Left colon (tissue), 2 donors: ENCODE results near the gene KITLG. TPM values are rescaled to one million over a fixed set of nuclear protein-coding genes. Genes with fewer than 3 reads are reported as not detected.
"Not testable (repeated sequence)": the region's sequence is repeated elsewhere in the genome, so short reads cannot be mapped to it uniquely, and the experiment has no call there.

ENCODE experiments used
- ATAC-seq: fragments of 200-7000 bp; cut with Tn5 transposase; one replicate; pipeline ENCODE4 v1.9.1; 2020; ENCODE audit warnings: mild to moderate bottlenecking, moderate library complexity
- DNase-seq, 2 donors: peaks; one replicate each; pipeline ENCODE4 v3.0.0-alpha.2; 2020
- intact Hi-C, 2 donors: fragments of 100-400 bp; cut with DNase I in 1 of 2; cut with micrococcal nuclease in 1 of 2; formaldehyde crosslinking; loops; one replicate each; pipeline versions ENCODE4 v1.11.2 to v1.14.0; 2022; cut with DNase I, micrococcal nuclease
- long read RNA-seq: library from polyadenylated mRNA; unstranded; transcript quantifications from one replicate; pipeline ENCODE4 v2.0.0, GENCODE V29; 2021
- total RNA-seq, 2 donors: library from RNA; stranded (reverse); fragmentation: NEBNext Ultra II Directional; extraction: Animal tissue kit (Norgen Biotek cat#: 25700); gene quantifications; one replicate each; pipeline ENCODE4 v1.2.1, GENCODE V29; 2021
- donor health status: DM: no; HTN: no; CAD: no.
- donor health status: DM: yes; HTN: yes; CAD: no.

Gene KITLG, protein sequence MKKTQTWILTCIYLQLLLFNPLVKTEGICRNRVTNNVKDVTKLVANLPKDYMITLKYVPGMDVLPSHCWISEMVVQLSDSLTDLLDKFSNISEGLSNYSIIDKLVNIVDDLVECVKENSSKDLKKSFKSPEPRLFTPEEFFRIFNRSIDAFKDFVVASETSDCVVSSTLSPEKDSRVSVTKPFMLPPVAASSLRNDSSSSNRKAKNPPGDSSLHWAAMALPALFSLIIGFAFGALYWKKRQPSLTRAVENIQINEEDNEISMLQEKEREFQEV
- 10 to 100 TPM; 34.2 to 35.2 TPM for total RNA-seq
- long read RNA-seq, full-length matches to known transcripts, result 5 of 10 reads
- long read RNA-seq, partial matches to known transcripts, result 0 of 10 reads
- long read RNA-seq, other reads (novel, unspliced or antisense), result 5 of 10 reads

DNA sequence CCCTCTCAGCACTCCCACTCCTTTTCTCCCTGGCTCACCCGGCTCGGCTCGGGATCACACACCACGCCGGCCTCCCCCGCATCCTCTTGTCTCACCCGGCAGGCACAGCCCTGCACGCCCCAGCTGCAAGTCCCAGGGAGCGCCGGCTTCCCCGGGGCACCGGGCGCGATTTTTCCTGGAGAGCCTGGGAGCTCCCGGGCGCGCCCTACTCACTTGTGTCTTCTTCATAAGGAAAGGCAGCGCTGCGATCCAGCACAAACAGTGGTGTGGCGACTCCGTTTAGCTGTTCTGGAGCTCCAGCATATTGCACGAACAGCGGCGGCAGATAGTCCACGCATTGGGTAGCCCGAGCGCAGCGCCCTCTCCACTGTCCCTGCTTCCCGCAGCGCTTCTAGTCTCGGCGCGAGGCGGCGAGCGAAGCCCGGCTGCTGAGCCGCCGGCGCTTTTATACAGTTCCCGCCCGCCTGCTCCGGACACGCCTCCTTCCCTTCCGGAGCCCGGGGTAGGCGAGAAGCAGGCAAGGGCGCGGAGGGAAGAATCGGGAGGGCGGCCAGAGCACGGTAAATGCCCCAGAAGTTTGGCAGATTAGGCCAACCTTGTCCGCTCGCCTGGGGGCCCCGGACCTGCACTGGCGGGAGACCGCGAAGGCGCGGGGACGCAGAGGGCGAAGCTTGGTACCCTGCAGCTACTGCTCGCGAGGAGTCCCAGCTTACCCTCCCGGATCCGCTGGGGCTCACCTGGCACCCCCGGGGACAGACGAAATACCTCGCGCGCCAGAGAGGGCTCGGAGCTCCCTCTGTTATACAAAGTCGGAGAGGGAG lies at the start of gene KITLG:
KITLG (minus strand) TSS at position 421 of the 821 bp plus-strand sequence; CDS start at position 228, 193 bp downstream.
- ATAC-seq (peak; percentile 90), DNase-seq (peak; percentile 85 to 89)
- intact Hi-C loops, result loop anchor here in 1 of 2 donors (10.0 kb wide), 1 partner anchor 415 kb away; no protein-coding TSS in a partner anchor

DNA sequence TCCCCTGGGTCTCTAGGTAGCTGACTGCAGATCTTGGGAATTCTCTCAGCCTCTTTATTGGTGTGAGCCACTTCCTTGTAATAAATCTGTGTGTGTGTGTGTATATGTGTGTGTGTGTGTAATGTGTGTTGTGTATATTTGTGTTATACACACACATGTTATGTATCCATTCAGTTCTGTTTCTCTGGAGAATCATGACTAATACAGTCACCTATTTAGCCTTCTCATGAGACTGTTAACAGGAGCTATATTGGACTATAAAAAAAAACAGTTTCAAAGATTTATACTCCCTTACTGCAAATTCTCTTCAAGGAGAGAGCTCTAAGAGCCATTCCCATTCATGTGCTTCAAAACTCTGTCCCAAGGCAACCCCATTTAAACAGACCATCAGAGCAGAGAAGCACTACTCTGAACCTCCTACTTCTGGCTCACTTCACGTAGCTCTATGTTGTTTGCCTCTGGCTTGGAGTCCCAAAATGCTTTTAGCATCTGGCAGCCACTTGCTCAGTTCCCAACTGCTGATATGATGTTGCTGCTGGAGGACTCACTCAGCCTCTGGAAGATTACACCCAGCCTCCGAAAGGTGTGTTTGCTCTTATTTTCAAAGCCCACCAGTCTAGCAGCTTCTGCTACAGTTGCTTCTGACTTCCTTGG lies 48.7 kb upstream of the KITLG start:
- intact Hi-C loops, result no loop called here
- ATAC-seq, result peak; percentile 52
- peak in 1 of 2 donors; percentile 27 for DNase-seq

DNA sequence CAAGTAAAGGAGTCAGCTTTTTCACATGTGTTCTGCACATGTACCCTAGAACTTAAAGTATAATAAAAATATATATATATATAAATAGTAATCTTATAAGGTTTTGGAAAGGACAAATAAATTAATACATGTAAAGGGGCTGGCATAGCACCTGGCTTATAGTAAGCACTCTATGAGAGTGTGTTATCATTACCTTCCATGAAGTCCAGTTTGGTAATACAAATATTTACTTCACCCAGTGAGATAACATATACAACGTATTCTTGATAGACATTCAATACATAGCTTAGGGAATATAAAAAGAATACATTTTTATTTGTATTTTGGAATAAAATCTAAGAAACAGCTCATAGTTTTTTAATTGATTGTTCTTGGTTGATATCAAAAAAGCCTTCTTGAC lies 47.8 kb upstream of the KITLG start:
- ATAC-seq, DNase-seq, intact Hi-C loops: not testable (repeated sequence)

DNA sequence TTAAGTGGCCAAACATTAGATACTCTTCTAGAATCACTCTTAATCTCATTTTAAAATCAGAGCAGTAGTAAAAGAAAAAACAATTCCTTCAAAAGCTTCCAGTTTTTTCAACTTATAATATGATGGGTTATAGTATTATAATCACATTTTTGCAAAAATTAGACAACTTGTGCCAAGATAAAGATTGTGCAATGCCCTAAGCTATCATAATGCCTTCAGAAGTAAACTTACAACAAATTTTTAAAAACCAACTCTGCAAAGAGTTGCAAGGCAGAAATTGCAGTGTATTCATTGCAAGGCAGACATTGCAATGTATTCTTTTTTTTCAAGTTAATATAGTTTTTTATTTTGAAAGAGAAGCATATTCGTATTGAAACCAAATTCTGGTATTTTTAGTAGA lies 47.2 kb upstream of the KITLG start:
- ATAC-seq (no peak), DNase-seq (no peak)
- intact Hi-C loops, result no loop called here

DNA sequence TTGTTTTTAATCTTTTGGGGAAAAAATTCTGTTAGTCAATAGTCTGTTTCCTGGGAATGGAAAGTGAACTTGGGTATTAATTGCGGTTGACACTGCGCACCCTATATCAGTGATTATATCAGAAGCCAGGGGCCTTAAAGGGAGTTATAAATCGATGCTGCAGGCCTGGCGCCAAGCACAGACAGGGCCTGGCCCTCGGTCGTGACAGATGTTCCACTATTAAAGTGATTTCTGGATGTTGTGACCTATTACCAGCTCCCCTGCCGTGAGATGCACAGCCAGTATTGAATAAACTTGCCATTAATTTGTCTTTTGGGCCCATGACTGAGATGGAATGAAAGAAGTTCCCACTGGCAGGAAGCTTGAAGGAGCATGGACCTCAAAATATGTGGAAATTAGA lies 45.1 kb upstream of the KITLG start:
- intact Hi-C loops, result no loop called here
- DNase-seq, result no peak
- no peak for ATAC-seq

DNA sequence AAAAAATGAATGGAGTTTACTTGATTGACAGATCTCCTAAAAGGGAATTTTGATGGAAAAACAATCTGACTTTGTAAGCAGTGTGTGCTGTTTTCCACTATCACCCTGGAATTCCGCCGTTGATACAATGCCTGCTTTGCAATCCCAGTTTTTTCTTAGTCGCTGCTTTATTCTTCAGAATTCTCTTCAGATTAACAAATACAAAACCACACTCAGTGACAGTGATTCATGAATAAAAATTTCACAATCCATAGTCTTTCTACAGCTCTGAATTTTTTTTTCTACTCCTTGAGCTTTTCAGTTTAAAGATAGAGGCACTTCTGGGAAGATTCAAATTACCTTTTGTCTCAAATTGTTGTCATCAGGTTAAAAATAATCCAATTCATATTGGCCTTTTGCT lies 44.6 kb upstream of the KITLG start:
- no peak for DNase-seq
- no peak for ATAC-seq
- intact Hi-C loops, result no loop called here

DNA sequence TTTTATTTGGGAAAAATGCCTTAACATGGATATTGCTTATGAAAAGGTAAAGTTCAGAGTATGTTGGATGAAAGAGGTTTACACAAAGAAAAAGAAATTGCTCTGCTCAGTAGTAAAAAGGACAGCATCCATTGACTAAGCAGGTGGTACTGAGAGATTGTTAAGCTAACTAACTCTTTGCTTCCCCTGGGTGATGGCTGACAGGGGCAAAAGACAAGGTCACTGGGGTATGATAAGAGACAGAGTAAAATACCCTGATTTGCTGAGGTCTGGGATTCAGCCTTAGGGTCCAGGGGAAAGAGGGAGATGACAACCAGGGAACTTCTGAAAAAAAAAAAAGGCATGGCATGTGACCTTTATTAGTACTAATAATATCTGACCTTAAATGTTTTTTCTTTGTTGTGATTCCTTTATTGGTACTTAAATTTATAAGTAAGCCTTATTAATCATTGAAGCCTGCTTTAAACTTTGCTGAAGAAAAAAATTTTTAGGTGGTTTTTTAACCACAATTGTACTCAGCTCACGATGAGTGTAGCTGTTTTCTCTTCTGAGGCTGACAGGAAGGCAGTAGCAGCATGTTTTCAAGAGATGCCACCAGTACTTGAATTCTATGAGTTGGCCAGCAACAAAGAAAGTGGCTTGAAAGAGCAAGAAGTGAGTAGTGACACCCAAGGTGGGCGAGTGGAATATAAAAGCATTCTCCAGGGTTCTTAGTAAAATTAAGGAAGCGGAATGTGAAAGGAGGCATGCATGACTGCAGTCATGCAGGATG lies 43.7 kb upstream of the KITLG start:
- intact Hi-C loops, result no loop called here
- no peak for DNase-seq
- ATAC-seq, result no peak

DNA sequence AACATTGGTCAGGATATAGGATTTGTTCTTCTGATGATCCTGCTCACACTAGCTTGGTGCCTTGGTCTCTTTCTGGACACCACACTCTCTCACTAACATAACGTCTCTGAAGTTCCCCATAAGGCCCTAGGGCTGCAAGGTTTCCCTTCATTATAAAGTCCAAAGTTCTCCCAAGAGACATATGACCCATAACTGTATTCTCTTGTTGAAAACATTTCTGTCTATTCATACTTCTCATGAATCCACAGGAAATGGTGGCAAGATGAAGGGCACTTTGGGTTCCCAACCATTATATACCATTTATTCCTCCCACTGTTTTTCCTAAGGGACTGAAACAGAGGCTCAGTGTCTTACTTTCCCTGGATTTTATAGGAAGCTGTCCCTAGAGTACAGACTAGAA lies 37.1 kb upstream of the KITLG start:
- ATAC-seq (peak; percentile 58), DNase-seq (no peak)
- intact Hi-C loops, result no loop called here

DNA sequence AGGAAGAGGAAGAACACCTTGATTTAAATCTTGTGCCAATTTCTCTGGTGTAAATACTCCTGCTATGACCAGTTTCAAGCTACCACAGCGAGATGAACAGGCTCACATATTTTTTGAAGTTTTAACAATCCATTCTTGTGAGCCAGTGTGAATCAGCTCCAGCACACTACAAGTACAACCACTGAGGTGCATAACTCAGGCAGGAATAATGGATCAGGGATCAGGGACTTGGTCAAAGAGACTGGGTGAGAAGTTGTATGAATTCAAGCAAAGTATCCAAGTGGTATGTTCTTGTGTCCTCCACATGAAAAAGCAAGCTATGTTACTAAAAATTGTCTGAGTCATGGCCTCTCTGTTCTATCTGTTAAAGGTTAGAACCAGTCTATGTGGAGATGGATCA lies 35.2 kb upstream of the KITLG start:
- ATAC-seq (no peak), DNase-seq (no peak)
- intact Hi-C loops, result no loop called here

DNA sequence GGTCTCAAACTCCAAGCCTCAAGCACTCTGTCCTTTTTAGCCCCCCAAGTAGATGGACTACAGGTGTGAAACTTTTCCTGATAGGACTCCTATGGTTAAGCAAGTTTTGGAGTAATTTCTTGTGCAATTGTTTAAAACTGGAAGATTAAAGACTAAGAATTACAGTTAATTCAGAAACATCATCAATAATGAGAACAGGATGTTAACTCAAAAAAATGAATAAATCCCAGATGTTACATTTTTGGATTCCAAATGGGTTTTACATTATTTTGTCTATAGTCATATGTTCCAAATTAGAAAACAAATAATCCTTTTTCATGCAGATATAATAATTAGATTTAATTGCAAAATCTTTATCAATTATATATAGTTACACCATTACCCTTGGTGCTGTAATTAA lies 24.4 kb upstream of the KITLG start:
- no peak for DNase-seq
- intact Hi-C loops, result no loop called here
- no peak for ATAC-seq

DNA sequence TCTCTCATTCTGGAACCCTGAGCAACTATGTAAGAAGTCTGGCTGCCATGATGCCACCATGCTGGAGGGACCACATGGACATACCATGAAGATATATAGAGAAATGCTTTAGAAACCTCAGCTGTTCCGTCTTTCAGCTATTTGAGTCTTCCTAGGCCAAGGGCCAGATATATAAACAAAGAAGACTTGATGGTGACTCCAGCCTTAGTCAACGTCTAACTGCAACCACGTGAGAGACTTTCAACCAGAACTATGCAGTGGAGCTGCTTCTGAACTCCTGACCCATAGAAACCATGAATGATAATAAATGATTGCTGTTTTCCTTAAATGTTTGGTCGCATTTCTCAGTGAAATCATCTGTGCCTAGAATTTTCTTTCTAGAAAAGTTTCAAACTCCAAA lies 20.0 kb upstream of the KITLG start:
- DNase-seq, result no peak
- intact Hi-C loops, result no loop called here
- ATAC-seq, result no peak

DNA sequence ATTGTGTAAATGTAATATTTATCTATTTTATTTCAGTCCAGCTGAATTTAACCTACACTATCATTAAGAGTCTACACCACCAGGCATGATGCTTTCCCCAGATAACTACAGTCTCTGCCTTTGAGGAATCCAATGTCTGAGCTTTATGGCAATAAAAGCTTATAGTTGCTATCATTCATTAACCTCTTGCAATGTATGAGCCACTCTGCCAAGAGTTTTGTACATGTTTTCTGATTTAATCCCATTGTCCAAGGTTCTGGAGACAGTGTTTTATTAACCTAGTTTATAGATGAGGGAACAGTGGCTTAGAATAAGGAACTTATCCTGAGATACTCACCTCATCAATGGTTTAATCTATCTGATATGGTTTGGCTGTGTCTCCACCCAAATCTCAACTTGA lies 17.1 kb upstream of the KITLG start:
- intact Hi-C loops, result no loop called here
- ATAC-seq (peak; percentile 75), DNase-seq (no peak)

DNA sequence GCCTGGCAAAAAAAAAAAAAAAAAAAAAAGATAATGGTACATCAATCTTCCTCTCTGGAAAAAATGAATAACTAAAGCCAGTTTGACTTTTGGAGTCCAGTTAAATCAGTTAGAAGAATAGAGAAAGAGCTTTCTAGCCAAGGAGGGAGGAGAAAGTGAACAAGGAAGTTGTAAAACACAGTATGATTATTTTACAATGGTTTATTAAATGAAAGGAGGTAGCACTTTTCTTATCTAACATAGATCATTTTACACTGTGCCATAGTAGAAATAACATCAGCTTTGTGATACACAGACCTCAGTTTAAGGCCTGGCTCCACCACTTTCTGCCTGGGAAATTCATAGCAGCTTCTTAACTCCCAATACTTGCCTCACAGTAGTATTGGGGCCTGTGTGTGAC lies 15.4 kb upstream of the KITLG start:
- intact Hi-C loops, result no loop called here
- peak; percentile 86 for ATAC-seq
- peak in 1 of 2 donors; percentile 17 for DNase-seq

DNA sequence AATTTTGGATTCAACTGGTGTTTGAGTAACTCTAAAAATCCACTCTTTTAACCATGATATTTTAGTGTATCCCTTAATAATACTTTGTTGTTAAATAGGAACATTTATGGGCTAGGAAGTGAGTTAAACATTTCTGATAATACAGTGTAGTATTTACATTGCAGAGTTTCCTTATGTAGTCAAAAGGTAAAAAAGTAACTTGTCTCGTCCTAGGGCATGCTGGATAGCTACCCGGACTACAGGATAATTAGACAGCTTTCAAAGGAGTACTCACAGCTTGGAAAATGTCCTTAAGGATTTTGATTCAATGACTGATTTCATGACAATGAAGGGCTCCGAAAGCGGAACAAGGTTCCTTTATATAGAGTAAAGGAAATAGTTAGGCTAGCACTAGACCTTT lies 14.5 kb upstream of the KITLG start:
- no peak for DNase-seq
- intact Hi-C loops, result no loop called here
- peak; percentile 80 for ATAC-seq

DNA sequence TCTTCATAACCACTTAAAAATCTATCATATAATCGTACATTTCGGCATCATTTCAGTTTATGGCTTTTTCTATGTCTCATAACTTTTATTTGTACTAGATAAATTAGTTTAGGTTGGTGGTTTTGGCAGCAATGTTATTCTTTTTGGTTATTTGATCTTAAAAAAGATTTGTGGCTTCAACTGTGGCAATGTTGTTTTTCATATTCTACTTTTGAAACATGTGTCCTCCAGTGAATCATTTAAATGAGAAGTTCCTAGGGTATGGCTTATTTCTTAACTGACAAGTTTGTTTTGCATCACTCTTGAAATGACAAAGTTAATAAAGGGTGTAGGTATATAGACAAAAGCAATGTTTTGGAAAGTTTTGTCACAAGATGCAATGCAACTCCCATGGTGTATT lies 11.1 kb upstream of the KITLG start:
- intact Hi-C loops, result no loop called here
- ATAC-seq, result no peak
- no peak for DNase-seq

DNA sequence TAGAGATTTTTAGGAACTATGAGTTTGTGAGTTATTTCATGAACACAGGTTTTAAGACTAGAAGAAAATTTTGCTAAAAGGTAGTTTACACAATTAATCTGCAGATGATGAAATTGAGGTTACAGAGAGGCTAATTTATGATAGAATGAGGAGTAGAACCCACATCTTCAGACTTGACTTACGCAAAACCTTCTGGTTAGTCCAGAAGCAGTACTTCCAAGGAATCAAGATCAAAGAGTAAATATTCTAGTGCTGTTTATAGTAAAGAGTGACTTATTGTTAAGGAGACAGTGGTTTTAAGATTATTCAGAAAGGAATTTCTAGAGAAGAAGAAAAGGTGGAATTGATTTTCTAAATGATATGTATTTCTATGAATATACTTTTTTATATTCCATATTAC lies 10.6 kb upstream of the KITLG start:
- ATAC-seq (no peak), DNase-seq (no peak)
- intact Hi-C loops, result no loop called here

DNA sequence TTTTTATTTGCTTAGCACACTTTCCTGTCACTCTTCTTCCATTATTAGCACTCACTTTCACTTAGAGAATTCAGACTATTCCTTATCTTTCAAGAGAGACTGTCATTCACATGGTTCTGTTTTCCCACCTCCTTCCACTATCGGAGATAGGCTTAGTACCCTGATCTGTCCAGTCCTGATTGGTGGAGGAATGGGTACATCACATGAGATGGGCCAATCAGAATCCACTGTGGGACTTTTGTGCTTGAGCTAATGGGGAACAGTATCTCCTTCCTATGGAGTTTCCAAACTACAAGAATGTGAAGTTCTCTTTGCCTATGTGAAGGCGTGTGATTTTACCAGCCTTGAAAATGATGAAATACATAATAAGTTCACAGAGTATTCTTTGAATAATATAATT lies 4.8 kb upstream of the KITLG start:
- intact Hi-C loops, result loop anchor here in 1 of 2 donors (10.0 kb wide), 1 partner anchor 410 kb away; no protein-coding TSS in a partner anchor
- no peak for DNase-seq

DNA sequence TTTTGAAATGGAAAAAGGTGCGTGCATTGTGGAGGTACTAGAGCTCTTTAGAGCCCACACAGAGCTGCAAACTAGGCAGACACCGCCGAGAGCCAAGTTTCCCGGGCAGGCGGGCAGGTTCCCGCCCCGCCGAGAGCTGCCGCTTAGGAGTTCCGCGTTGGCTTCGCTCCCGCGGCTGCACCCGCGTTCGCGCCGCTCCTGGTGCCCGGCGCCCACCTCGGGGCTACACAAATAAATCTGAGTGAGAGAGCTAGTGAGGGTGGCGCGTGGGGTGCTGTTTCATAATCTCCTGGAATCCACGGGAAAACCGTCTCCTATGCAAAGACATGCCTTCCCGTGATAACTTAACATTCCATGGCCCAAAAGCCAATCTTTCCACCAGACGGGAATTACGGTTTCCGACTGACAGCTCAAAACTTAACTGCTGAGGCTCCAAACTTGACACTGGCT lies 645 bp downstream of the KITLG start:
- ATAC-seq (peak; percentile 67), DNase-seq (peak in 1 of 2 donors; percentile 69)
- intact Hi-C loops, result loop anchor here in 1 of 2 donors (10.0 kb wide), 1 partner anchor 415 kb away; no protein-coding TSS in a partner anchor

More for the DNA sequence above, 4.8 kb upstream of the KITLG start:
- ATAC-seq, result no peak

DNA sequence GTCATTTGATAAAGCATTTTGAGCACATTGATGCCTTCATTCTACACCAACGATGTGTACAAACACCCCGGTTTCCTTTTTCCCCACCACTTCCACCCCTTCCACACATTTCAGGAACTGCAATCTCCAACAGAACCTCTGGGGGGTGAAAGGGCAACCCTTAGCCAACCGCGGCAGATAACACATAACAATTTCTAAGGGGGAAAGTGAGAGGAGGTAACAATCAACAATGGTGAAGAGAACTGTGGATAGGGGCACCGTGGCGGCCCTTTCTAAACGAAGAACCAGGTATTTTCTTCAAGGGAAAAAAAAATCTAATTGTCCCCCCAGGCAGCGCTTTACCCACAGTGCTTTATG lies 1.1 kb downstream of the KITLG start:
- ATAC-seq, result peak; percentile 58
- peak; percentile 42 to 46 for DNase-seq
- intact Hi-C loops, result no loop called here
